Gastroesophageal sphincter (tissue), 4 donors: ENCODE data around the gene UNKL. TPM values are rescaled to one million over a fixed set of nuclear protein-coding genes. Genes with fewer than 3 reads are reported as not detected.

Experiments used
- ATAC-seq: fragments of 150-250 bp; one replicate; pipeline ENCODE4 v1.9.1; 2016; ENCODE audit warnings: mild to moderate bottlenecking, moderate library complexity
- H3K27ac ChIP-seq, 4 donors: fragments of 200-600 bp; sonication (generic) in 3 of 4; 1 replicate in 3 of 4; 2 replicates in 1 of 4; pipeline ENCODE4 v1.5.1; 2016 to 2019
- H3K27me3 ChIP-seq: fragments of 200-600 bp; sonication (generic); one replicate; pipeline ENCODE4 v1.5.1; 2019
- H3K36me3 ChIP-seq, 2 donors: fragments of 200-600 bp; sonication (generic); one replicate each; pipeline ENCODE4 v1.5.1; 2019; ENCODE audit warnings: control low read depth in 1 of 2
- H3K4me1 ChIP-seq, 3 donors: fragments of 200-600 bp; sonication (generic); 1 replicate in 2 of 3; 2 replicates in 1 of 3; pipeline ENCODE4 v1.5.1; 2016 to 2019; ENCODE audit warnings: control low read depth in 2 of 3
- H3K4me3 ChIP-seq, 2 donors: fragments of 200-600 bp; sonication (generic); one replicate each; pipeline ENCODE4 v1.5.1; 2019; ENCODE audit warnings: mild to moderate bottlenecking in 1 of 2, moderate library complexity in 1 of 2
- H3K9me3 ChIP-seq, 3 donors: fragments of 200-600 bp; sonication (generic); one replicate each; pipeline ENCODE4 v1.5.1; 2017 to 2019; ENCODE audit warnings: control low read depth in 2 of 3
- EP300 ChIP-seq: sonication (generic); formaldehyde crosslinking; IDR thresholded peaks from one replicate; pipeline ENCODE4 v1.6.1; 2017; ENCODE audit warnings: antibody characterized with exemption, mild to moderate bottlenecking
- POLR2A ChIP-seq, 2 donors: fragments of 450-650 bp; IDR thresholded peaks; one replicate each; pipeline ENCODE4 v1.6.1; 2017; ENCODE audit warnings: antibody characterized with exemption in 2 of 2, mild to moderate bottlenecking in 2 of 2, moderate library complexity in 1 of 2
- POLR2AphosphoS5 ChIP-seq: sonication (generic); formaldehyde crosslinking; IDR thresholded peaks from one replicate; pipeline ENCODE4 v1.6.1; 2017; ENCODE audit warnings: antibody characterized with exemption
- WGBS, 2 donors: methylation state at CpG; one replicate each; pipeline ENCODE4 v1.1.5; 2018; ENCODE audit warnings: low coverage in 1 of 2; 5-methylcytosine and 5-hydroxymethylcytosine counted together
- total RNA-seq, 4 donors: library from RNA; depleted of rRNA; stranded (reverse); fragments of >200 nt; gene quantifications; one replicate each; pipeline ENCODE4 v1.1.0, GENCODE V29; 2016
- TF ChIP-seq, protein P1 (sequence below), 4 experiments: fragments of 200-600 bp in 2 of 4; fragments of 450-650 bp in 2 of 4; sonication (generic) in 1 of 4; IDR thresholded peaks; one replicate each; pipeline ENCODE4 v1.5.1; 2017 to 2019; ENCODE audit warnings: antibody characterized with exemption in 4 of 4, mild to moderate bottlenecking in 2 of 4, moderate library complexity in 2 of 4

Gene UNKL
- total RNA-seq, 4 donors from 2014 or later, result 12.3 to 29.4 (median 16.4) TPM

- H3K36me3 ChIP-seq, result no peaks in the 10 kb centered on the region
- TF ChIP-seq POLR2AphosphoS5 (no peak), POLR2A (IDR thresholded peaks at IDR 0.05) (no peak), EP300 (no peak)
- TF ChIP-seq, protein P1, sequence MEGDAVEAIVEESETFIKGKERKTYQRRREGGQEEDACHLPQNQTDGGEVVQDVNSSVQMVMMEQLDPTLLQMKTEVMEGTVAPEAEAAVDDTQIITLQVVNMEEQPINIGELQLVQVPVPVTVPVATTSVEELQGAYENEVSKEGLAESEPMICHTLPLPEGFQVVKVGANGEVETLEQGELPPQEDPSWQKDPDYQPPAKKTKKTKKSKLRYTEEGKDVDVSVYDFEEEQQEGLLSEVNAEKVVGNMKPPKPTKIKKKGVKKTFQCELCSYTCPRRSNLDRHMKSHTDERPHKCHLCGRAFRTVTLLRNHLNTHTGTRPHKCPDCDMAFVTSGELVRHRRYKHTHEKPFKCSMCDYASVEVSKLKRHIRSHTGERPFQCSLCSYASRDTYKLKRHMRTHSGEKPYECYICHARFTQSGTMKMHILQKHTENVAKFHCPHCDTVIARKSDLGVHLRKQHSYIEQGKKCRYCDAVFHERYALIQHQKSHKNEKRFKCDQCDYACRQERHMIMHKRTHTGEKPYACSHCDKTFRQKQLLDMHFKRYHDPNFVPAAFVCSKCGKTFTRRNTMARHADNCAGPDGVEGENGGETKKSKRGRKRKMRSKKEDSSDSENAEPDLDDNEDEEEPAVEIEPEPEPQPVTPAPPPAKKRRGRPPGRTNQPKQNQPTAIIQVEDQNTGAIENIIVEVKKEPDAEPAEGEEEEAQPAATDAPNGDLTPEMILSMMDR (IDR thresholded peaks at IDR 0.05), result no peak
- 100% methylated on average over 2 of the region's 13 CpGs; no CpG with 5 or more reads in 1 of the 2 donors for WGBS, 2 donors
Measured at GRCh38 chr16:1429631-1430030, 15.1 kb upstream of the UNKL start.

DNA sequence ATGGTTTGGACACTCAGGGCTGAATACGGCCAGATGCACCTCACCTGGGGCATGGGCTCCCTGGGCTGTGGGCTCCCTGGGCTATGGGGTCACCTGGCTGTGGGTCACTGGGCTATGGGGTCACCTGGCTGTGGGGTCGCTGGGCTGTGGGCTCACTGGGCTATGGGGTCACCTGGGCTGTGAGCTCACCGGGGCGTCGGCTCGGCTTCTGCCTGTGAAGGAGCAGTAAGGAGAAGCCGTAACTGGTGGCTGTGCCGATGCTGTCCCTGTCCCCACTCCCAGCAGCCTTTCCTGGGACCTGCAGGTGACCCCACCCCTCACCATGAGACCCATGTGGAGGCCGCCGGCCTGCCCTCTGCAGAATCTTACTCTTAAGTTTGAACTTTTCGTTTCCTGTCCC lies 14.5 kb upstream of the UNKL start:
- peaks cover 43% of the 10 kb centered on the region for H3K27me3 ChIP-seq
- no peaks in the 10 kb centered on the region for H3K36me3 ChIP-seq
- H3K27ac ChIP-seq, result no peak overlapping the region
- ATAC-seq, result no peak
- H3K9me3 ChIP-seq, result no peaks in the 10 kb centered on the region
- TF ChIP-seq POLR2AphosphoS5, result no peak
- no peak for TF ChIP-seq EP300
- TF ChIP-seq, protein P1 (IDR thresholded peaks at IDR 0.05), result no peak
- TF ChIP-seq POLR2A (IDR thresholded peaks at IDR 0.05), result no peak
- H3K4me3 ChIP-seq, result no peak overlapping the region
- H3K4me1 ChIP-seq, result peaks cover 0 to 6% (median 0%) of the 10 kb centered on the region in 3 donors
- WGBS, 2 donors, result no CpG with 5 or more reads among the region's 11 CpGs

More at GRCh38 chr16:1429631-1430030, 15.1 kb upstream of the UNKL start:
- Histone ChIP-seq H3K27ac (no peak overlapping the region), H3K4me1 (peaks cover 0 to 6% (median 0%) of the 10 kb centered on the region in 3 donors), H3K4me3 (no peak overlapping the region), H3K27me3 (peaks cover 47% of the 10 kb centered on the region), H3K9me3 (no peaks in the 10 kb centered on the region)
- no peak for ATAC-seq

DNA sequence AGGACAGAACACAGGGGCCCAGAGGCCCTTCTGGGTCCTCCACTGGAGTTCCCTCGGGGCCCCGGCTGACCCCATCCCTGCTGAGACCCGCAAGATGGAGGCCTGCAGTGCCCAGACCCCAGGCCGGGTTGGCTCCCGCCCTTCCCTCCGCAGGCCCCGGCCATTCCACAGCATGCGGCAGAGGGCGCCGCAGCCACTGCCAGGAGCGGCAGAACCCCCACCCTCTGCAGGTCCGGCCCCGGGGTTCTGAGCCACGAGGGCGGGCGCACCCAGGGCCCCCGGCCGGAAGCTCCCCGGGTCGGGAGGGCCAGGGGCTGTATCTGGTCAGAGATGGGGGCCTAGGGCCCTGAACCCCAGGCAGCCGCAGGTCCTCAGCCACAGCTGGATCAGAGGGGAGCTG lies 14.0 kb upstream of the UNKL start:
- Histone ChIP-seq H3K27me3 (peaks cover 39% of the 10 kb centered on the region), H3K4me3 (peak overlapping the region in 1 of 2 donors; percentile 12), H3K4me1 (peaks cover 0 to 6% (median 0%) of the 10 kb centered on the region in 3 donors), H3K27ac (no peak overlapping the region), H3K9me3 (no peaks in the 10 kb centered on the region), H3K36me3 (no peaks in the 10 kb centered on the region)
- no peak for ATAC-seq
- TF ChIP-seq EP300, result no peak
- TF ChIP-seq, protein P1 (IDR thresholded peaks at IDR 0.05), result peak in 2 of 4 experiments; percentile 6 to 37
- WGBS, 2 donors, result no CpG with 5 or more reads among the region's 21 CpGs

DNA sequence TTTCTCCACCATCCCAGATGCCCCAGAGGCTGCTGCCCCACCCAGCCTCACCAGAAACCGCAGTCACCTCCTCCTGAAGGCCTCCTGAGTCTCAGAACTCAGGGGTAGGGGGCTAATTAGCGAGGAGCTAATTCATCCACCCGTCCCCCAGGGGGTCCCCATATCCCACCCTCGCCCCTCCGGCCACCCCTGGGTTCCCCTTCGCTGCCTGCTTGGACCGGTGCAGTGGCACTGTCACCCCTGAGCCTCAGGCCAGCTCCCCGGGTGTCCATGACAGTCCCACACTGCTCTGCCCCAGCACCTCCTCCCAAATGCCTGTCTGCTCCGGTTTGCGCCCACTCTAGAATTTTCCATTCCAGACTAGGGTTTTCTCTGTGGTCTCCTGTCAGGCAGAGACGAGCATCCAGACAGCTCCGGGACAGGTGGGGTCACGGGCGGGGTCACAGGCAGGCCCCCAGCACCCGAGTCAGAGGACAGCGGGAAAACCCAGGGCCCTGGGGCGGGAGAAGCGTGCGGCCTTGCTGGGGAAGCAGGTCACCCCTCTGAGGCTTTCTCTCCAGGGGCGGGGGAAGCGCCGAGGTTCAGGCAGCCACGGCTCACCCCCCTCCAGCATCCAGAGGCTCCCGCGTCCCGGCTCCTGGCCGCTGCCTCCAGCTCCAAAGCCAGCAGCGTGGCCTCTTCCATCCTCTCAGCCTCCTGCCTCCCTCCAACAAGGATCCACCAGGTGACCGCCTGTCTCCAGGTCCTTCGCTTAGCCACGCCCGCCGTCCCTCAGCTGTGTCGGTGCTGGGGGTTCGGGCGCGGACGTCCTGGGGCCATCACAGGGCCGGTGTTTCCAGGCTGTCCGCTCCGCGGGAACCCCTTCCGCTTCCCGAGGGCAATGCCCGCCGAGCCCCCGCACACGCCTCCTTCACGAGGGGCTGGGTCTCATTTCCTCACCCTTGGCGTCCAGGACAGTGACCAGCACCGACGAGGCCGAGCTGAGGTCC lies 13.3 kb upstream of the UNKL start:
- H3K27ac ChIP-seq, result no peak overlapping the region
- no peak for ATAC-seq
- H3K36me3 ChIP-seq, result no peaks in the 10 kb centered on the region
- H3K27me3 ChIP-seq, result peaks cover 35% of the 10 kb centered on the region
- peaks cover 0 to 6% (median 0%) of the 10 kb centered on the region in 3 donors for H3K4me1 ChIP-seq
- no peak for TF ChIP-seq POLR2A (IDR thresholded peaks at IDR 0.05)
- no peak for TF ChIP-seq EP300
- TF ChIP-seq, protein P1 (IDR thresholded peaks at IDR 0.05), result no peak
- no peak for TF ChIP-seq POLR2AphosphoS5
- H3K4me3 ChIP-seq, result peak overlapping the region in 1 of 2 donors; percentile 12
- no peaks in the 10 kb centered on the region for H3K9me3 ChIP-seq
- WGBS, 2 donors, result 100% methylated on average over 1 of the region's 53 CpGs; no CpG with 5 or more reads in 1 of the 2 donors
